Adrenal gland (tissue), 5 donors: Measurements from ENCODE around the gene TMEM255B.

Experiments used
- CTCF ChIP-seq, 6 experiments: fragments of 450-650 bp in 4 of 6; fragments of 200-600 bp in 2 of 6; sonication (generic) in 1 of 6; IDR thresholded peaks; 1 replicate in 5 of 6; 2 replicates in 1 of 6; pipeline versions ENCODE4 v1.5.1 to v1.8.0; 2016 to 2021; ENCODE audit warnings: antibody characterized with exemption in 6 of 6, mild to moderate bottlenecking in 2 of 6, moderate library complexity in 1 of 6
- POLR2A ChIP-seq, 2 donors: fragments of 450-650 bp; IDR thresholded peaks; one replicate each; pipeline ENCODE4 v1.6.1; 2017; ENCODE audit warnings: antibody characterized with exemption in 2 of 2, mild to moderate bottlenecking in 2 of 2, moderate library complexity in 1 of 2
- donor health status: DM: no; HTN: no; CAD: no.

DNA sequence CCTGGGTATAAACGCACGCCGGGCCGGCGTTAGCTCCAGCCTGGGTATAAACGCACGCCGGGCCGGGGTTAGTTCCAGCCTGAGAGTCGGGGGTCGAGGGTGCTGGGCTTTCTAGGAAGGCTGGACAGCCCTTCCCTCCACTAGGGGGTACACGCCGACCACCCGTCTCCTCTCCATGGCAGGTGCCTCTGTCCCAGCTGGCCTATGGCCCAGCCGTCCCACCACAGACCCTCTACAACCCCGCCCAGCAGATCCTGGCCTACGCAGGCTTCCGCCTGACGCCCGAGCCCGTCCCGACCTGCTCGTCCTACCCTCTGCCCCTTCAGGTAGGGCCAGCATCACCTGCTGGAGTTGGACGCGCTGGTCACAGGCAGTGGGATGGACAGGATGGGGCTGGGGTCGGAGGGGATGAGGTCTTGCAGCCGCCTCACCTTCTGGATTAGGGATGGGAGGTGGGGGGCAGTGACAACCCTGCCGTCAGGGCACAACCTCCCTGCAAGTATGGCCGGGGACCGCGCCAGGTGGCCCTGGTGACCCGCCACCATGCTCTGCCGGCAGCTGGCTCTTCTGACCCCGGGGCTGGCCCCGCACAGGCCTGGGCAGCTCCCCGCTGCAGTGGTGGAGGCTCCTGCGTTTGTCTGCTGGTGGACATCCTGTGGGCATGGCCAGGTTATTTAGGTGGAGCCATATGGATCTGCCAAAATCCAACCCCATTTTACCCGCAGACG lies 45.8 kb downstream of the TMEM255B start:
- TF ChIP-seq CTCF (IDR thresholded peaks at IDR 0.05) (no peak), POLR2A (IDR thresholded peaks at IDR 0.05) (no peak)
